H1 (cell line): ENCODE data around the gene LAP3. TPM values are rescaled to one million over a fixed set of nuclear protein-coding genes. Genes with fewer than 3 reads are reported as not detected.

Experiments
- CTCF ChIA-PET: fragments of 300-600 bp; sonication (Branson Sonifier 250); formaldehyde crosslinking; loops from one replicate; lab custom pipeline; 2021; ENCODE audit not compliant: partially characterized antibody; lab: Charles Lee
- POLR2A ChIA-PET: fragments of 300-600 bp; sonication (Branson Sonifier 250); formaldehyde crosslinking; loops from one replicate; lab custom pipeline; 2021; ENCODE audit warnings: inconsistent platforms; ENCODE audit not compliant: partially characterized antibody; lab: Charles Lee
- DNase-seq, 2 experiments: peaks; one replicate each; pipeline versions ENCODE4 v3.0.0 to v3.0.0-alpha.2; 2010 to 2022; ENCODE audit warnings: low spot score in 2 of 2, low read depth in 1 of 2, mixed read lengths in 1 of 2
- FAIRE-seq: peaks from 2 replicates; lab custom pipeline; 2011; peaks lifted over from hg19 to GRCh38; lab: Jason Lieb, UNC
- H2AFZ ChIP-seq: 2 replicates; pipeline ENCODE4 v1.8.1; 2012; ENCODE audit warnings: low read length, inconsistent platforms
- H2AK5ac ChIP-seq: 2 replicates; pipeline ENCODE4 v1.6.1; 2013; ENCODE audit warnings: low read depth, low read length
- H2BK120ac ChIP-seq: replicated peaks from 2 replicates; pipeline ENCODE3; 2013; ENCODE audit warnings: low read depth, low read length, inconsistent platforms
- H2BK12ac ChIP-seq: 2 replicates; pipeline ENCODE4 v1.6.1; 2013; ENCODE audit warnings: low read depth, low read length
- H2BK15ac ChIP-seq: 2 replicates; pipeline ENCODE4 v1.6.1; 2013; ENCODE audit warnings: low read length
- H2BK20ac ChIP-seq: 2 replicates; pipeline ENCODE4 v1.6.1; 2013; ENCODE audit warnings: low read length
- H2BK5ac ChIP-seq: 2 replicates; pipeline ENCODE4 v1.6.1; 2013; ENCODE audit warnings: low read depth, low read length
- H3K14ac ChIP-seq: 2 replicates; pipeline ENCODE4 v1.6.1; 2013; ENCODE audit warnings: inconsistent platforms; ENCODE audit not compliant: insufficient read length
- H3K18ac ChIP-seq: 2 replicates; pipeline ENCODE4 v1.6.1; 2013; ENCODE audit warnings: low read length; ENCODE audit errors: extremely low read depth
- H3K23ac ChIP-seq: 2 replicates; pipeline ENCODE4 v1.6.1; 2013; ENCODE audit warnings: inconsistent platforms; ENCODE audit not compliant: insufficient read length
- H3K23me2 ChIP-seq: 2 replicates; pipeline ENCODE4 v1.6.1; 2013; ENCODE audit warnings: low read depth, low read length
- H3K27ac ChIP-seq: 2 replicates; pipeline ENCODE4 v1.6.1; 2011; ENCODE audit warnings: low read depth, low read length, inconsistent platforms
- H3K27me3 ChIP-seq, 4 experiments: replicated peaks in 1 of 4; 1 replicate in 1 of 4; 2 replicates in 3 of 4; pipeline versions ENCODE4 v1.6.1 to v1.8.1; 2011 to 2013; ENCODE audit warnings: low read length in 3 of 4, mild to moderate bottlenecking in 3 of 4, inconsistent platforms in 2 of 4, mixed read lengths in 2 of 4, moderate library complexity in 1 of 4; ENCODE audit not compliant: control insufficient read depth in 3 of 4, insufficient read depth in 3 of 4; ENCODE audit errors: extremely low read depth in 1 of 4
- H3K36me3 ChIP-seq, 4 experiments: 2 replicates each; pipeline versions ENCODE4 v1.6.1 to v1.8.1; 2011 to 2013; ENCODE audit warnings: mild to moderate bottlenecking in 4 of 4, low read length in 3 of 4, moderate library complexity in 2 of 4, control low read depth in 1 of 4, inconsistent platforms in 1 of 4; ENCODE audit not compliant: insufficient read depth in 4 of 4, control insufficient read depth in 2 of 4
- H3K4ac ChIP-seq: replicated peaks from 2 replicates; pipeline ENCODE3; 2013; ENCODE audit warnings: low read length, low read depth, mixed read lengths, inconsistent platforms; ENCODE audit not compliant: insufficient read length
- H3K4me1 ChIP-seq, 4 experiments: replicated peaks in 1 of 4; 1 replicate in 1 of 4; 2 replicates in 3 of 4; pipeline versions ENCODE4 v1.6.1 to v1.8.1; 2011 to 2013; ENCODE audit warnings: low read length in 3 of 4, inconsistent platforms in 2 of 4, mixed read lengths in 1 of 4; ENCODE audit not compliant: insufficient read depth in 4 of 4, control insufficient read depth in 3 of 4
- H3K4me2 ChIP-seq, 2 experiments: 2 replicates each; pipeline versions ENCODE4 v1.6.1 to v1.8.1; 2011 to 2013; ENCODE audit warnings: low read depth in 2 of 2, low read length in 2 of 2, control low read depth in 1 of 2, inconsistent platforms in 1 of 2, mild to moderate bottlenecking in 1 of 2; ENCODE audit not compliant: insufficient read depth in 1 of 2
- H3K4me3 ChIP-seq, 4 experiments: fragments of 200-600, 300-600 bp in 1 of 4; sonication (generic), shearing (Covaris generic), sonication (Bioruptor Twin) in 1 of 4; 2 replicates each; pipeline versions ENCODE4 v1.5.1 to v1.8.1; 2011 to 2016; ENCODE audit warnings: low read length in 4 of 4, low read depth in 3 of 4, control low read depth in 2 of 4, inconsistent platforms in 2 of 4, mild to moderate bottlenecking in 2 of 4, mixed read lengths in 1 of 4, moderate library complexity in 1 of 4; ENCODE audit not compliant: insufficient read depth in 2 of 4; ENCODE audit errors: extremely low read depth in 1 of 4
- H3K56ac ChIP-seq: replicated peaks from 2 replicates; pipeline ENCODE3; 2013; ENCODE audit warnings: low read depth, mild to moderate bottlenecking, mixed read lengths, low read length, inconsistent platforms; ENCODE audit not compliant: insufficient read length
- H3K79me1 ChIP-seq: 2 replicates; pipeline ENCODE4 v1.6.1; 2013; ENCODE audit warnings: low read depth, low read length, control low read depth
- H3K79me2 ChIP-seq, 2 experiments: 2 replicates each; pipeline versions ENCODE4 v1.6.1 to v1.8.1; 2012 to 2013; ENCODE audit warnings: low read length in 2 of 2, mild to moderate bottlenecking in 2 of 2, inconsistent platforms in 1 of 2; ENCODE audit not compliant: insufficient read depth in 2 of 2, control insufficient read depth in 1 of 2
- H3K9ac ChIP-seq, 4 experiments: replicated peaks in 1 of 4; 1 replicate in 1 of 4; 2 replicates in 3 of 4; pipeline versions ENCODE4 v1.6.1 to v1.8.1; 2011 to 2013; ENCODE audit warnings: low read depth in 3 of 4, low read length in 3 of 4, control low read depth in 2 of 4, mild to moderate bottlenecking in 2 of 4, moderate library complexity in 2 of 4, inconsistent platforms in 1 of 4; ENCODE audit errors: extremely low read depth in 1 of 4
- H3K9me3 ChIP-seq, 2 experiments: 2 replicates each; pipeline versions ENCODE4 v1.6.1 to v1.8.1; 2012 to 2013; ENCODE audit warnings: mild to moderate bottlenecking in 2 of 2, moderate library complexity in 2 of 2, control low read depth in 1 of 2, inconsistent platforms in 1 of 2, low read depth in 1 of 2, low read length in 1 of 2, mixed read lengths in 1 of 2; ENCODE audit not compliant: insufficient read depth in 2 of 2
- H4K20me1 ChIP-seq, 2 experiments: replicated peaks in 1 of 2; 2 replicates each; pipeline versions ENCODE3 to v1.8.1; 2011 to 2013; ENCODE audit warnings: inconsistent platforms in 2 of 2, low read length in 2 of 2, mild to moderate bottlenecking in 1 of 2; ENCODE audit not compliant: insufficient read depth in 2 of 2, control insufficient read depth in 1 of 2
- H4K5ac ChIP-seq: 2 replicates; pipeline ENCODE4 v1.6.1; 2013; ENCODE audit warnings: low read length, low read depth, mixed read lengths, inconsistent platforms; ENCODE audit not compliant: insufficient read length
- H4K8ac ChIP-seq: 2 replicates; pipeline ENCODE4 v1.8.0; 2013; ENCODE audit warnings: mild to moderate bottlenecking, moderate library complexity, low read length, inconsistent platforms; ENCODE audit not compliant: insufficient read depth; ENCODE audit errors: extremely low read depth
- H4K91ac ChIP-seq: replicated peaks from 2 replicates; pipeline ENCODE3; 2013; ENCODE audit warnings: low read length, mixed read lengths, inconsistent platforms; ENCODE audit not compliant: insufficient read length
- BRCA1 ChIP-seq: IDR thresholded peaks from 2 replicates; pipeline ENCODE4 v1.6.1; 2012; ENCODE audit warnings: low read depth, low read length, improper control_type of control experiment
- CBX5 ChIP-seq: fragments of 300-800, 300-1000 bp; sonication (generic); IDR thresholded peaks from 2 replicates; pipeline ENCODE4 v1.7.1; 2016; ENCODE audit warnings: antibody characterized with exemption, low read length, low read depth
- CEBPB ChIP-seq: IDR thresholded peaks from 2 replicates; pipeline ENCODE4 v1.6.1; 2012; ENCODE audit warnings: low read depth, low read length
- CHD2 ChIP-seq: IDR thresholded peaks from 2 replicates; pipeline ENCODE4 v1.6.1; 2012; ENCODE audit warnings: low read length, improper control_type of control experiment
- E2F6 ChIP-seq: IDR thresholded peaks from 2 replicates; pipeline ENCODE4 v1.6.1; 2012; ENCODE audit warnings: inconsistent platforms
- EP300 ChIP-seq, 2 experiments: IDR thresholded peaks; 1 replicate in 1 of 2; 2 replicates in 1 of 2; pipeline ENCODE4 v1.6.1; 2011 to 2012; ENCODE audit warnings: low read depth in 2 of 2, low read length in 2 of 2, mild to moderate bottlenecking in 2 of 2, borderline replicate concordance in 1 of 2, inconsistent platforms in 1 of 2, moderate library complexity in 1 of 2
- EZH2 ChIP-seq: fragments of 200-600 bp; sonication (generic); IDR thresholded peaks from 2 replicates; pipeline ENCODE4 v1.7.1; 2012; ENCODE audit warnings: low read depth, mild to moderate bottlenecking, moderate library complexity, low read length, inconsistent platforms; ENCODE audit not compliant: severe bottlenecking
- HDAC6 ChIP-seq: IDR thresholded peaks from one replicate; pipeline ENCODE4 v1.7.1; 2012; ENCODE audit warnings: low read depth, mild to moderate bottlenecking, inconsistent platforms, low read length, moderate library complexity
- JUN ChIP-seq: IDR thresholded peaks from 2 replicates; pipeline ENCODE4 v1.6.1; 2011; ENCODE audit warnings: low read depth, mild to moderate bottlenecking, improper control_type of control experiment, low read length
- MAFK ChIP-seq: IDR thresholded peaks from 2 replicates; pipeline ENCODE4 v1.6.1; 2012; ENCODE audit warnings: low read depth, mild to moderate bottlenecking, improper control_type of control experiment, low read length
- WGBS, 2 experiments: shearing (Covaris generic) in 1 of 2; methylation state at CpG; one replicate each; pipeline versions ENCODE4 v1.1.6 to v1.1.7; 2013 to 2015; ENCODE audit warnings: low lambda C conversion rate in 2 of 2, mixed read lengths in 2 of 2, inconsistent platforms in 1 of 2, low coverage in 1 of 2, missing lambda C conversion rate in 1 of 2; ENCODE audit not compliant: insufficient replicate concordance in 2 of 2, insufficient coverage in 1 of 2, insufficient read length in 1 of 2; ENCODE audit errors: extremely low coverage in 1 of 2, missing lambda C conversion rate in 1 of 2; 5-methylcytosine and 5-hydroxymethylcytosine counted together
- polyA plus RNA-seq, 7 experiments: library from polyadenylated mRNA; depleted of rRNA in 3 of 7; stranded (reverse) in 5 of 7; unstranded in 2 of 7; fragments of >200 nt in 5 of 7; fragments of 200-250 nt in 2 of 7; gene quantifications; 1 replicate in 5 of 7; 2 replicates in 1 of 7; 4 replicates in 1 of 7; pipeline versions ENCODE4 v1.2.1 to v1.2.3, GENCODE V29; 2011 to 2013; ENCODE audit warnings: missing spikeins in 2 of 7, mixed read lengths in 2 of 7
- total RNA-seq: library from RNA; stranded (reverse); fragmentation: NEBNext Ultra II Directional; extraction: Animal tissue kit (Norgen Biotek cat#: 25700); gene quantifications from 2 replicates; pipeline ENCODE4 v1.2.1, GENCODE V29; 2021

Gene LAP3
- total and polyA plus RNA-seq, 2 of the 8 experiments (the other 6 are each of a cell fraction or from before 2014, with no cell fraction given), result 28.3 to 50.9 TPM

- H3K79me1 ChIP-seq, result no peaks in the 10 kb centered on the region
- H2BK15ac ChIP-seq, result no peak overlapping the region
- no peak overlapping the region for H3K23ac ChIP-seq
- H4K20me1 ChIP-seq, result no peaks in the 10 kb centered on the region
- CTCF ChIA-PET, result no interaction called here
- no peaks in the 10 kb centered on the region for H3K36me3 ChIP-seq
- no peak overlapping the region for H2AFZ ChIP-seq
- H3K9me3 ChIP-seq, result no peaks in the 10 kb centered on the region
- H3K9ac ChIP-seq, result no peak overlapping the region
- FAIRE-seq (no peak), DNase-seq (peak in 1 of 2 experiments; percentile 25)
- H3K27me3 ChIP-seq, result no peaks in the 10 kb centered on the region
- no peak overlapping the region for H3K56ac ChIP-seq
- H4K91ac ChIP-seq, result no peak overlapping the region
- H4K5ac ChIP-seq, result no peak overlapping the region
- no peak overlapping the region for H2BK12ac ChIP-seq
- no peak overlapping the region for H2AK5ac ChIP-seq
- H3K4me3 ChIP-seq, result no peak overlapping the region
- H3K4me2 ChIP-seq, result no peak overlapping the region
- no peaks in the 10 kb centered on the region for H3K79me2 ChIP-seq
- 0 out of 2 replicates have a peak, but pooled peaks cover 3% of the 10 kb centered on the region for H3K23me2 ChIP-seq
- no peak overlapping the region for H2BK20ac ChIP-seq
- no peak overlapping the region for H2BK120ac ChIP-seq
- no peak overlapping the region for H3K4ac ChIP-seq
- 69% methylated on average over 6 of the region's 6 CpGs; no CpG with 5 or more reads in 1 of the 2 experiments for WGBS, 2 experiments
- no peak overlapping the region for H3K27ac ChIP-seq
- no peak overlapping the region for H3K18ac ChIP-seq
- no peak overlapping the region for H4K8ac ChIP-seq
- peaks cover 0 to 4% (median 2%) of the 10 kb centered on the region in 4 experiments; a peak in 4 of 7 replicates for H3K4me1 ChIP-seq
- POLR2A ChIA-PET, result interaction anchor here (0.7 to 1.4 kb wide), 3 partner anchors 26 to 34 kb away, joined by 3 read pairs; partner anchors contain the start of gene LAP3
- no peak overlapping the region for H2BK5ac ChIP-seq
- no peak overlapping the region for H3K14ac ChIP-seq
- no peak for TF ChIP-seq HDAC6
- TF ChIP-seq CEBPB, result no peak
- no peak for TF ChIP-seq BRCA1
- TF ChIP-seq CBX5, result no peak
- no peak for TF ChIP-seq MAFK
- TF ChIP-seq E2F6, result no peak
- TF ChIP-seq EZH2, result no peak
- no peak for TF ChIP-seq JUN
- no peak for TF ChIP-seq CHD2
- TF ChIP-seq EP300 (IDR thresholded peaks at IDR 0.05; ENCODE audit: borderline replicate concordance in 1 of 2, low read depth in 2 of 2, low read length in 2 of 2), result no peak
Measured at GRCh38 chr4:17544205-17544604, 32.8 kb upstream of the LAP3 start.
